22Rv1 (cell line): ENCODE results near the gene KIF26A.

ENCODE experiments used
- ZFX ChIP-seq: fragments of 450-650 bp; IDR thresholded peaks from 2 replicates; pipeline ENCODE4 v1.6.1; 2017; ENCODE audit warnings: antibody characterized with exemption, borderline replicate concordance
- TF ChIP-seq, protein P1 (sequence below): fragments of 450-650 bp; IDR thresholded peaks from 2 replicates; pipeline ENCODE4 v1.5.1; 2017; ENCODE audit warnings: mild to moderate bottlenecking

DNA sequence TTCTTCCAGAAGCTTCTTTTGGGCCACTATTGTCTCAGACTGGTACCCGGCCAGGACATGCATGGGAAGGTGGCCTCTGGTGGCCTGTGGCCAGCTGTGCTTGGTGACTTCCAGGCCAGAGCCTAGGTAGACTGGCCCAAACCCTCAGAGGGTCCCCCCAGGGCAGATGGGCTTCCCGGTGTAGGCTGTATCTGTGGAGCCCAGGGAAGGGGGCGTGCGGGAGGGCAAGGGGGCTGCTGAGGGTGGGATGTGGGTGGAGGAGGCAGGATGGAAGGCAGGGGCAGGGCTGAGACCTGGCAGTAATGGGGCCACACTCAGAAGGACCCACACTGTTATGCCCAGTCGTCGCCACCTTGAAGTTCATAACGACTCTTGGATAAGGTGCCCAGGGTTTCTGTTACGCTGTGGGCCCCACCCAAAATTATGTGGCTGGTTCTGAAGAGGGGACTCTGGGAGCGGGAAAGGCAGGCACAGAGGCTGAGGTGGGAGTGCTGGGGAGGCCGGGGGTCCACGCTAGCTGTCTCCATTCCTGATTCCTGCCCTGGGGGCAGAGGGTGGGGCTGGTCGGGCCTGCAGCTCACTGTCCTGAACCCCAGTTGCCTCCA is 52.1 kb downstream of the KIF26A start:
- TF ChIP-seq, protein P1, sequence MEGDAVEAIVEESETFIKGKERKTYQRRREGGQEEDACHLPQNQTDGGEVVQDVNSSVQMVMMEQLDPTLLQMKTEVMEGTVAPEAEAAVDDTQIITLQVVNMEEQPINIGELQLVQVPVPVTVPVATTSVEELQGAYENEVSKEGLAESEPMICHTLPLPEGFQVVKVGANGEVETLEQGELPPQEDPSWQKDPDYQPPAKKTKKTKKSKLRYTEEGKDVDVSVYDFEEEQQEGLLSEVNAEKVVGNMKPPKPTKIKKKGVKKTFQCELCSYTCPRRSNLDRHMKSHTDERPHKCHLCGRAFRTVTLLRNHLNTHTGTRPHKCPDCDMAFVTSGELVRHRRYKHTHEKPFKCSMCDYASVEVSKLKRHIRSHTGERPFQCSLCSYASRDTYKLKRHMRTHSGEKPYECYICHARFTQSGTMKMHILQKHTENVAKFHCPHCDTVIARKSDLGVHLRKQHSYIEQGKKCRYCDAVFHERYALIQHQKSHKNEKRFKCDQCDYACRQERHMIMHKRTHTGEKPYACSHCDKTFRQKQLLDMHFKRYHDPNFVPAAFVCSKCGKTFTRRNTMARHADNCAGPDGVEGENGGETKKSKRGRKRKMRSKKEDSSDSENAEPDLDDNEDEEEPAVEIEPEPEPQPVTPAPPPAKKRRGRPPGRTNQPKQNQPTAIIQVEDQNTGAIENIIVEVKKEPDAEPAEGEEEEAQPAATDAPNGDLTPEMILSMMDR = no peak
- TF ChIP-seq ZFX = no peak
